ENCODE data around the gene PEX5L. TPM values are rescaled to one million over a fixed set of nuclear protein-coding genes. Genes with fewer than 3 reads are reported as not detected.
"Not testable (repeated sequence)": the region's sequence is repeated elsewhere in the genome, so short reads cannot be mapped to it uniquely, and the experiment has no call there.

PEX5L gene
- 0.02 TPM in 1 of 2 replicates, not detected in the other for total RNA-seq (2014; rRNA removed; shearing (Covaris generic))
- polyA plus RNA-seq (2014; cell fraction: nucleus; rRNA removed) = 0.01 TPM in 1 of 2 replicates, not detected in the other

GRCh38 chr3:180036671-180037455 is at the start of gene PEX5L:
PEX5L (minus strand) TSS chr3:180036937; CDS start chr3:180036599, 338 bp downstream.
- no peak for DNase-seq (ENCODE audit: extremely low read depth, low read depth)

- DNase-seq (ENCODE audit: extremely low read depth, low read depth) = no peak
Observed at GRCh38 chr3:180085122-180085710, 48.5 kb upstream of the PEX5L start.

- no peak for DNase-seq (ENCODE audit: extremely low read depth, low read depth)
Observed at GRCh38 chr3:180082699-180083098, 46.0 kb upstream of the PEX5L start.

GRCh38 chr3:180078592-180078991 is 41.9 kb upstream of the PEX5L start:
- no peak for DNase-seq (ENCODE audit: extremely low read depth, low read depth)

GRCh38 chr3:180073561-180073960 is 36.8 kb upstream of the PEX5L start:
- no peak for DNase-seq (ENCODE audit: extremely low read depth, low read depth)

- no peak for DNase-seq (ENCODE audit: extremely low read depth, low read depth)
Observed at GRCh38 chr3:180072786-180073185, 36.0 kb upstream of the PEX5L start.

GRCh38 chr3:180070925-180071324 is 34.2 kb upstream of the PEX5L start:
- DNase-seq (ENCODE audit: extremely low read depth, low read depth) = no peak

GRCh38 chr3:180068023-180068422 is 31.3 kb upstream of the PEX5L start:
- no peak for DNase-seq (ENCODE audit: extremely low read depth, low read depth)

GRCh38 chr3:180066598-180066997 is 29.9 kb upstream of the PEX5L start:
- no peak for DNase-seq (ENCODE audit: extremely low read depth, low read depth)

GRCh38 chr3:180063783-180064182 is 27.0 kb upstream of the PEX5L start:
- no peak for DNase-seq (ENCODE audit: extremely low read depth, low read depth)

- no peak for DNase-seq (ENCODE audit: extremely low read depth, low read depth)
Observed at GRCh38 chr3:180062771-180063170, 26.0 kb upstream of the PEX5L start.

GRCh38 chr3:180059356-180059755 is 22.6 kb upstream of the PEX5L start:
- no peak for DNase-seq (ENCODE audit: extremely low read depth, low read depth)

- DNase-seq (ENCODE audit: extremely low read depth, low read depth) = no peak
Observed at GRCh38 chr3:180058238-180058637, 21.5 kb upstream of the PEX5L start.

- not testable (repeated sequence) for DNase-seq (ENCODE audit: extremely low read depth, low read depth)
Observed at GRCh38 chr3:180055656-180056055, 18.9 kb upstream of the PEX5L start.

GRCh38 chr3:180049391-180049790 is 12.7 kb upstream of the PEX5L start:
- DNase-seq (ENCODE audit: extremely low read depth, low read depth) = no peak

GRCh38 chr3:180048840-180049239 is 12.1 kb upstream of the PEX5L start:
- no peak for DNase-seq (ENCODE audit: extremely low read depth, low read depth)

- DNase-seq (ENCODE audit: extremely low read depth, low read depth) = no peak
Observed at GRCh38 chr3:180048103-180048502, 11.4 kb upstream of the PEX5L start.

GRCh38 chr3:180040966-180041365 is 4.2 kb upstream of the PEX5L start:
- no peak for DNase-seq (ENCODE audit: extremely low read depth, low read depth)

GRCh38 chr3:180036092-180036670 is 556 bp downstream of the PEX5L start:
- no peak for DNase-seq (ENCODE audit: extremely low read depth, low read depth)

- no peak for DNase-seq (ENCODE audit: extremely low read depth, low read depth)
Observed at GRCh38 chr3:180026997-180027396, 9.7 kb downstream of the PEX5L start.

GRCh38 chr3:180018543-180018942 is 18.2 kb downstream of the PEX5L start:
- no peak for DNase-seq (ENCODE audit: extremely low read depth, low read depth)

- DNase-seq (ENCODE audit: extremely low read depth, low read depth) = no peak
Observed at GRCh38 chr3:180017846-180018245, 18.9 kb downstream of the PEX5L start.

Measured in NCI-H460 (cell line).